B cell (primary cell): ENCODE results near the gene CCIN.

Experiments
- EZH2 ChIP-seq: IDR thresholded peaks from 2 replicates; pipeline ENCODE4 v1.6.1; 2012; ENCODE audit warnings: borderline replicate concordance, low read depth, mild to moderate bottlenecking, moderate library complexity, low read length; ENCODE audit not compliant: insufficient read depth, poor library complexity, severe bottlenecking
- TF ChIP-seq, protein P1 (sequence below): fragments of 200-600 bp; IDR thresholded peaks from one replicate; pipeline ENCODE4 v1.8.0; 2022; ENCODE audit warnings: antibody characterized with exemption, mild to moderate bottlenecking

GRCh38 chr9:36207546-36208012 lies 38.4 kb downstream of the CCIN start:
- TF ChIP-seq, protein P1, sequence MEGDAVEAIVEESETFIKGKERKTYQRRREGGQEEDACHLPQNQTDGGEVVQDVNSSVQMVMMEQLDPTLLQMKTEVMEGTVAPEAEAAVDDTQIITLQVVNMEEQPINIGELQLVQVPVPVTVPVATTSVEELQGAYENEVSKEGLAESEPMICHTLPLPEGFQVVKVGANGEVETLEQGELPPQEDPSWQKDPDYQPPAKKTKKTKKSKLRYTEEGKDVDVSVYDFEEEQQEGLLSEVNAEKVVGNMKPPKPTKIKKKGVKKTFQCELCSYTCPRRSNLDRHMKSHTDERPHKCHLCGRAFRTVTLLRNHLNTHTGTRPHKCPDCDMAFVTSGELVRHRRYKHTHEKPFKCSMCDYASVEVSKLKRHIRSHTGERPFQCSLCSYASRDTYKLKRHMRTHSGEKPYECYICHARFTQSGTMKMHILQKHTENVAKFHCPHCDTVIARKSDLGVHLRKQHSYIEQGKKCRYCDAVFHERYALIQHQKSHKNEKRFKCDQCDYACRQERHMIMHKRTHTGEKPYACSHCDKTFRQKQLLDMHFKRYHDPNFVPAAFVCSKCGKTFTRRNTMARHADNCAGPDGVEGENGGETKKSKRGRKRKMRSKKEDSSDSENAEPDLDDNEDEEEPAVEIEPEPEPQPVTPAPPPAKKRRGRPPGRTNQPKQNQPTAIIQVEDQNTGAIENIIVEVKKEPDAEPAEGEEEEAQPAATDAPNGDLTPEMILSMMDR = no peak
- TF ChIP-seq EZH2 = no peak
